PC-9 (cell line): Measurements from ENCODE around the gene DHCR7. TPM values are rescaled to one million over a fixed set of nuclear protein-coding genes. Genes with fewer than 3 reads are reported as not detected.

ENCODE experiments used
- BruUV-seq: library from RNA; stranded (reverse); fragments of 400-500 nt; replicated peaks from 2 replicates; lab custom pipeline; 2021; lab: Mats Ljungman, UMichigan
- CTCF ChIA-PET: fragments of 300-600 bp; sonication (Branson Sonifier 250); formaldehyde crosslinking; loops from one replicate; lab custom pipeline; 2022; ENCODE audit warnings: antibody characterized with exemption; lab: Charles Lee
- POLR2A ChIA-PET: fragments of 300-600 bp; sonication (Branson Sonifier 250); formaldehyde crosslinking; loops from one replicate; lab custom pipeline; 2022; ENCODE audit warnings: antibody characterized with exemption; ENCODE audit not compliant: unreplicated experiment; lab: Charles Lee
- DNase-seq, 2 experiments: peaks; one replicate each; pipeline versions ENCODE4 v3.0.0 to v3.0.0-alpha.2; 2015 to 2022; ENCODE audit warnings: mixed read lengths in 1 of 2
- H2AFZ ChIP-seq: fragments of 200-600 bp; sonication (generic); 2 replicates; pipeline ENCODE4 v1.8.1; 2017; ENCODE audit warnings: antibody characterized with exemption
- H3F3A ChIP-seq: fragments of 200-600 bp; sonication (generic); 2 replicates; pipeline ENCODE4 v1.8.1; 2017; ENCODE audit warnings: antibody characterized with exemption, mild to moderate bottlenecking, low read depth; ENCODE audit not compliant: insufficient read depth
- H3K27ac ChIP-seq: fragments of 200-600 bp; sonication (generic); 2 replicates; pipeline ENCODE4 v1.6.1; 2016; ENCODE audit warnings: mixed run types
- H3K27me3 ChIP-seq: fragments of 200-600 bp; sonication (generic); 2 replicates; pipeline ENCODE4 v1.6.1; 2016; ENCODE audit warnings: low read depth, mixed run types; ENCODE audit not compliant: insufficient read depth
- H3K36me3 ChIP-seq: fragments of 200-600 bp; sonication (generic); 2 replicates; pipeline ENCODE4 v1.6.1; 2016; ENCODE audit warnings: low read depth, mixed run types
- H3K4me1 ChIP-seq: fragments of 200-600 bp; sonication (generic); replicated peaks from 2 replicates; pipeline ENCODE4 v1.6.1; 2016; ENCODE audit warnings: mixed run types; ENCODE audit not compliant: insufficient read depth
- H3K4me2 ChIP-seq: fragments of 200-600 bp; sonication (generic); 2 replicates; pipeline ENCODE4 v1.6.1; 2017; ENCODE audit warnings: mixed run types
- H3K4me3 ChIP-seq: fragments of 200-600 bp; sonication (generic); 2 replicates; pipeline ENCODE4 v1.6.1; 2016; ENCODE audit warnings: mixed run types
- H3K79me2 ChIP-seq: fragments of 200-600 bp; sonication (generic); 2 replicates; pipeline ENCODE4 v1.6.1; 2017; ENCODE audit warnings: low read depth, mixed run types
- H3K9me2 ChIP-seq: fragments of 200-600 bp; sonication (generic); 2 replicates; pipeline ENCODE4 v1.8.1; 2017; ENCODE audit warnings: mild to moderate bottlenecking; ENCODE audit not compliant: insufficient read depth
- H3K9me3 ChIP-seq: fragments of 200-600 bp; sonication (generic); 2 replicates; pipeline ENCODE4 v1.8.1; 2016; ENCODE audit warnings: low read depth; ENCODE audit not compliant: insufficient read depth
- H4K20me1 ChIP-seq: fragments of 200-600 bp; sonication (generic); 2 replicates; pipeline ENCODE4 v1.8.1; 2017; ENCODE audit not compliant: insufficient read depth
- CTCF ChIP-seq: fragments of 200-600 bp; sonication (generic); conservative IDR thresholded peaks from 2 replicates; pipeline ENCODE4 v1.6.1; 2017; ENCODE audit warnings: mixed run types, antibody characterized with exemption, mild to moderate bottlenecking, moderate library complexity
- EZH2 ChIP-seq: fragments of 200-600 bp; sonication (generic); IDR thresholded peaks from 2 replicates; pipeline ENCODE4 v1.8.0; 2017; ENCODE audit warnings: antibody characterized with exemption, low read depth
- intact Hi-C: fragments of 100-400 bp; cut with micrococcal nuclease; formaldehyde crosslinking; loops from one replicate; pipeline ENCODE4 v1.10.0; 2022; ENCODE audit not compliant: unreplicated experiment
- total RNA-seq: library from RNA; stranded (reverse); gene quantifications from 2 replicates; pipeline ENCODE4 v1.2.3, GENCODE V29; 2021

Gene DHCR7
- total RNA-seq, 1 experiment from 2014 or later, result 311 TPM

- no peak overlapping the region for H3K4me3 ChIP-seq
- H2AFZ ChIP-seq, result no peak overlapping the region
- ChIA-PET POLR2A (no interaction called here), CTCF (no interaction called here)
- peaks cover 43% of the 10 kb centered on the region for H3F3A ChIP-seq
- DNase-seq, result no peak
- H3K36me3 ChIP-seq, result no peaks in the 10 kb centered on the region
- no peak overlapping the region for H3K4me2 ChIP-seq
- H3K27me3 ChIP-seq, result no peaks in the 10 kb centered on the region
- no peaks in the 10 kb centered on the region for H3K79me2 ChIP-seq
- no peak for TF ChIP-seq EZH2
- TF ChIP-seq CTCF, result no peak
- no peak overlapping the region for H3K27ac ChIP-seq
- no peaks in the 10 kb centered on the region for H3K9me2 ChIP-seq
- no peaks in the 10 kb centered on the region for H4K20me1 ChIP-seq
- intact Hi-C loops, result loop anchor here (10.0 kb wide), 1 partner anchor 175 kb away; the partner anchor contains the start of gene SHANK2
- peaks cover 32% of the 10 kb centered on the region for H3K4me1 ChIP-seq
- no TSS peak for BruUV-seq
- no peaks in the 10 kb centered on the region for H3K9me3 ChIP-seq
Observed at GRCh38 chr11:71429701-71430100, 18.5 kb downstream of the DHCR7 start.

GRCh38 chr11:71428861-71429435 lies 19.2 kb downstream of the DHCR7 start:
- Histone ChIP-seq H3K27me3 (no peaks in the 10 kb centered on the region), H3K9me3 (no peaks in the 10 kb centered on the region), H3K79me2 (no peaks in the 10 kb centered on the region), H2AFZ (no peak overlapping the region), H3K4me3 (no peak overlapping the region), H3F3A (peaks cover 39% of the 10 kb centered on the region), H3K36me3 (no peaks in the 10 kb centered on the region), H3K9me2 (no peaks in the 10 kb centered on the region), H3K27ac (no peak overlapping the region), H3K4me1 (peaks cover 27% of the 10 kb centered on the region), H4K20me1 (no peaks in the 10 kb centered on the region), H3K4me2 (no peak overlapping the region)
- DNase-seq, result no peak
- no TSS peak for BruUV-seq
- TF ChIP-seq EZH2, result no peak
- no peak for TF ChIP-seq CTCF
- ChIA-PET CTCF (no interaction called here), POLR2A (no interaction called here)
- intact Hi-C loops, result loop anchor here (10.0 kb wide), 1 partner anchor 174 kb away; the partner anchor contains the start of gene SHANK2

- POLR2A ChIA-PET, result interaction anchor here (0.6 to 1.0 kb wide), 3 partner anchors 21 to 25 kb away, joined by 4 to 10 read pairs (median 5); partner anchors contain the start of gene DHCR7
- H3K9me3 ChIP-seq, result no peaks in the 10 kb centered on the region
- peaks cover 18% of the 10 kb centered on the region for H3K4me1 ChIP-seq
- no TSS peak for BruUV-seq
- H3K79me2 ChIP-seq, result no peaks in the 10 kb centered on the region
- no peak overlapping the region for H3K4me3 ChIP-seq
- peaks cover 29% of the 10 kb centered on the region for H3F3A ChIP-seq
- H3K9me2 ChIP-seq, result no peaks in the 10 kb centered on the region
- no peaks in the 10 kb centered on the region for H4K20me1 ChIP-seq
- no peaks in the 10 kb centered on the region for H3K27me3 ChIP-seq
- H2AFZ ChIP-seq, result no peak overlapping the region
- no peak for TF ChIP-seq CTCF
- TF ChIP-seq EZH2, result no peak
- no peak overlapping the region for H3K27ac ChIP-seq
- no peak overlapping the region for H3K4me2 ChIP-seq
- intact Hi-C loops, result loop anchor here (1.0 to 10.0 kb wide), 2 partner anchors 22 to 172 kb away; partner anchors contain the start of genes DHCR7 and SHANK2
- DNase-seq, result no peak
- CTCF ChIA-PET, result interaction anchor here (0.5 kb wide), 1 partner anchor 26 kb away, joined by 7 read pairs; the partner anchor contains the start of gene NADSYN1
- H3K36me3 ChIP-seq, result no peaks in the 10 kb centered on the region
Observed at GRCh38 chr11:71426413-71426812, 21.8 kb downstream of the DHCR7 start.
